Measurements from ENCODE around the gene CA9.
"Not testable (repeated sequence)": the region's sequence is repeated elsewhere in the genome, so short reads cannot be mapped to it uniquely, and the experiment has no call there.

- TF ChIP-seq ARNT (IDR thresholded peaks at IDR 0.05); HDGF (IDR thresholded peaks at IDR 0.05; ENCODE audit: borderline replicate concordance); CTBP1 (IDR thresholded peaks at IDR 0.05; ENCODE audit: borderline replicate concordance); FOXK2 (IDR thresholded peaks at IDR 0.05); BHLHE40 (IDR thresholded peaks at IDR 0.05; ENCODE audit: borderline replicate concordance); PKNOX1 (IDR thresholded peaks at IDR 0.05); ZNF384 (IDR thresholded peaks at IDR 0.05); FOXM1 (IDR thresholded peaks at IDR 0.05; ENCODE audit: borderline replicate concordance): not testable (repeated sequence)
These were observed 33.3 kb upstream of the CA9 start for GRCh38 chr9:35640431-35640830.
